Neural cell (in vitro differentiated cells): Measurements from ENCODE around the gene ZFAND2A.

Experiments used
- EP300 ChIP-seq: fragments of 450-650 bp; conservative IDR thresholded peaks from 2 replicates; pipeline ENCODE4 v1.6.1; 2014; ENCODE audit warnings: antibody characterized with exemption, mild to moderate bottlenecking, moderate library complexity; ENCODE audit not compliant: poor library complexity, severe bottlenecking
- EZH2 ChIP-seq: fragments of 200-600, 300-800 bp; shearing (Covaris generic), sonication (generic); IDR thresholded peaks from 2 replicates; pipeline ENCODE4 v1.6.1; 2014; ENCODE audit warnings: antibody characterized with exemption, low read length, borderline replicate concordance, mild to moderate bottlenecking; ENCODE audit not compliant: insufficient read depth, poor library complexity, severe bottlenecking
- MXI1 ChIP-seq: fragments of 450-650 bp; conservative IDR thresholded peaks from 2 replicates; pipeline ENCODE4 v1.6.1; 2014; ENCODE audit warnings: antibody characterized with exemption, mild to moderate bottlenecking; ENCODE audit not compliant: poor library complexity, severe bottlenecking
- POLR2AphosphoS5 ChIP-seq: IDR thresholded peaks from 2 replicates; pipeline ENCODE4 v1.6.1; 2012
- RAD21 ChIP-seq: fragments of 450-650 bp; conservative IDR thresholded peaks from 2 replicates; pipeline ENCODE4 v1.6.1; 2014; ENCODE audit warnings: antibody characterized with exemption, mild to moderate bottlenecking, moderate library complexity
- SMC3 ChIP-seq: fragments of 450-650 bp; conservative IDR thresholded peaks from 2 replicates; pipeline ENCODE4 v1.6.1; 2014; ENCODE audit warnings: antibody characterized with exemption, mild to moderate bottlenecking, moderate library complexity; ENCODE audit not compliant: poor library complexity
- TAF1 ChIP-seq: IDR thresholded peaks from 2 replicates; pipeline ENCODE4 v1.6.1; 2012; ENCODE audit warnings: low read depth
- TF ChIP-seq, protein P1 (sequence below): fragments of 450-650 bp; IDR thresholded peaks from 2 replicates; pipeline ENCODE4 v1.5.1; 2014; ENCODE audit warnings: antibody characterized with exemption, mild to moderate bottlenecking, moderate library complexity; ENCODE audit not compliant: poor library complexity, severe bottlenecking
- TF ChIP-seq, protein P2 (sequence below): IDR thresholded peaks from 2 replicates; pipeline ENCODE4 v1.6.1; 2012; ENCODE audit warnings: borderline replicate concordance

DNA sequence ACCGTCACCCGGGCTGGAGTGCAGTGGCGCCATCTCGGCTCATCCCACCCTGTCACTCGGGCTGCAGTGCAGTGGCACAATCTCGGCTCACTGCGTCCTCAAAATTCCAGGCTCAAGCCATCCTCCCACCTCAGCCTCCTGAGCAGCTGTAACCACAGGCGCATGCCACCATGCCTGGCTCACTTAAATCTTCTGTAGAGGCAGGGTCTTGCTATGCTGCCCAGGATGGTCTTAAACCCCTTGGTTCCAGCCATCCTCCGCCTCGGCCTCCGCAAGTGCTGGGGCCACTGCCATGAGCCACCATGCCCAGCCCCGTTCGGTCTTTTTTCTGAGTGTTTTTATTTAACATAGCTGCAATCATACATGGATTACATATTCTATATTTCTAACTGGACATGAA is 30.6 kb downstream of the ZFAND2A start:
- TF ChIP-seq EP300 (no peak), MXI1 (no peak), POLR2AphosphoS5 (no peak), RAD21 (no peak), EZH2 (no peak), SMC3 (no peak), TAF1 (no peak)
- TF ChIP-seq, protein P1, sequence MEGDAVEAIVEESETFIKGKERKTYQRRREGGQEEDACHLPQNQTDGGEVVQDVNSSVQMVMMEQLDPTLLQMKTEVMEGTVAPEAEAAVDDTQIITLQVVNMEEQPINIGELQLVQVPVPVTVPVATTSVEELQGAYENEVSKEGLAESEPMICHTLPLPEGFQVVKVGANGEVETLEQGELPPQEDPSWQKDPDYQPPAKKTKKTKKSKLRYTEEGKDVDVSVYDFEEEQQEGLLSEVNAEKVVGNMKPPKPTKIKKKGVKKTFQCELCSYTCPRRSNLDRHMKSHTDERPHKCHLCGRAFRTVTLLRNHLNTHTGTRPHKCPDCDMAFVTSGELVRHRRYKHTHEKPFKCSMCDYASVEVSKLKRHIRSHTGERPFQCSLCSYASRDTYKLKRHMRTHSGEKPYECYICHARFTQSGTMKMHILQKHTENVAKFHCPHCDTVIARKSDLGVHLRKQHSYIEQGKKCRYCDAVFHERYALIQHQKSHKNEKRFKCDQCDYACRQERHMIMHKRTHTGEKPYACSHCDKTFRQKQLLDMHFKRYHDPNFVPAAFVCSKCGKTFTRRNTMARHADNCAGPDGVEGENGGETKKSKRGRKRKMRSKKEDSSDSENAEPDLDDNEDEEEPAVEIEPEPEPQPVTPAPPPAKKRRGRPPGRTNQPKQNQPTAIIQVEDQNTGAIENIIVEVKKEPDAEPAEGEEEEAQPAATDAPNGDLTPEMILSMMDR = no peak
- TF ChIP-seq, protein P2, sequence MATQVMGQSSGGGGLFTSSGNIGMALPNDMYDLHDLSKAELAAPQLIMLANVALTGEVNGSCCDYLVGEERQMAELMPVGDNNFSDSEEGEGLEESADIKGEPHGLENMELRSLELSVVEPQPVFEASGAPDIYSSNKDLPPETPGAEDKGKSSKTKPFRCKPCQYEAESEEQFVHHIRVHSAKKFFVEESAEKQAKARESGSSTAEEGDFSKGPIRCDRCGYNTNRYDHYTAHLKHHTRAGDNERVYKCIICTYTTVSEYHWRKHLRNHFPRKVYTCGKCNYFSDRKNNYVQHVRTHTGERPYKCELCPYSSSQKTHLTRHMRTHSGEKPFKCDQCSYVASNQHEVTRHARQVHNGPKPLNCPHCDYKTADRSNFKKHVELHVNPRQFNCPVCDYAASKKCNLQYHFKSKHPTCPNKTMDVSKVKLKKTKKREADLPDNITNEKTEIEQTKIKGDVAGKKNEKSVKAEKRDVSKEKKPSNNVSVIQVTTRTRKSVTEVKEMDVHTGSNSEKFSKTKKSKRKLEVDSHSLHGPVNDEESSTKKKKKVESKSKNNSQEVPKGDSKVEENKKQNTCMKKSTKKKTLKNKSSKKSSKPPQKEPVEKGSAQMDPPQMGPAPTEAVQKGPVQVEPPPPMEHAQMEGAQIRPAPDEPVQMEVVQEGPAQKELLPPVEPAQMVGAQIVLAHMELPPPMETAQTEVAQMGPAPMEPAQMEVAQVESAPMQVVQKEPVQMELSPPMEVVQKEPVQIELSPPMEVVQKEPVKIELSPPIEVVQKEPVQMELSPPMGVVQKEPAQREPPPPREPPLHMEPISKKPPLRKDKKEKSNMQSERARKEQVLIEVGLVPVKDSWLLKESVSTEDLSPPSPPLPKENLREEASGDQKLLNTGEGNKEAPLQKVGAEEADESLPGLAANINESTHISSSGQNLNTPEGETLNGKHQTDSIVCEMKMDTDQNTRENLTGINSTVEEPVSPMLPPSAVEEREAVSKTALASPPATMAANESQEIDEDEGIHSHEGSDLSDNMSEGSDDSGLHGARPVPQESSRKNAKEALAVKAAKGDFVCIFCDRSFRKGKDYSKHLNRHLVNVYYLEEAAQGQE = no peak
